ENCODE measurements around the gene DPH7.

Gene DPH7

GRCh38 chr9:137620581-137620980 is 41.9 kb upstream of the DPH7 start:
- no peak for TF ChIP-seq EZH2phosphoT487 (IDR thresholded peaks at IDR 0.05; ENCODE audit: low read depth)
- no peak for TF ChIP-seq CTCF (IDR thresholded peaks at IDR 0.05; ENCODE audit: low read depth, low read length)
- H3K4me2 ChIP-seq (ENCODE audit: low read length) = no peak overlapping the region
- no peak overlapping the region for H3K27ac ChIP-seq (ENCODE audit: low read length)
- no peak overlapping the region for H2AFZ ChIP-seq (ENCODE audit: low read depth, low read length)
- no peak overlapping the region for H3K9ac ChIP-seq (ENCODE audit: low read length)
- peaks cover 90% of the 10 kb centered on the region for H3K79me2 ChIP-seq (ENCODE audit: low read length)
- no peak overlapping the region for H3K4me3 ChIP-seq (ENCODE audit: low read length)
- H3K27me3 ChIP-seq (ENCODE audit: low read depth, low read length) = no peaks in the 10 kb centered on the region
- peaks cover 30% of the 10 kb centered on the region for H4K20me1 ChIP-seq (ENCODE audit: insufficient read depth, low read length)
- H3K4me1 ChIP-seq (ENCODE audit: low read length) = peaks cover 22% of the 10 kb centered on the region
- H3K9me3 ChIP-seq (ENCODE audit: insufficient read depth, low read length) = no peaks in the 10 kb centered on the region
- peaks cover 12% of the 10 kb centered on the region for H3K36me3 ChIP-seq (replicated peaks; ENCODE audit: low read depth, low read length)

- Histone ChIP-seq H3K79me2 (ENCODE audit: low read length) (peaks cover 84% of the 10 kb centered on the region), H3K36me3 (replicated peaks; ENCODE audit: low read depth, low read length) (peaks cover 17% of the 10 kb centered on the region)
Measured at GRCh38 chr9:137620048-137620405, 41.3 kb upstream of the DPH7 start.

GRCh38 chr9:137619240-137620047 is 40.7 kb upstream of the DPH7 start:
- Histone ChIP-seq H2AFZ (ENCODE audit: low read depth, low read length) (no peak overlapping the region; the same call in 1 of the 2 replicates), H3K9me3 (ENCODE audit: insufficient read depth, low read length) (no peaks in the 10 kb centered on the region), H3K4me1 (ENCODE audit: low read length) (peaks cover 22% of the 10 kb centered on the region), H3K4me3 (ENCODE audit: low read length) (peak overlapping the region; percentile 90), H3K9ac (ENCODE audit: low read length) (peak overlapping the region; percentile 87), H4K20me1 (ENCODE audit: insufficient read depth, low read length) (peaks cover 24% of the 10 kb centered on the region), H3K79me2 (ENCODE audit: low read length) (peaks cover 78% of the 10 kb centered on the region), H3K4me2 (ENCODE audit: low read length) (peak overlapping the region; percentile 86), H3K27ac (ENCODE audit: low read length) (peak overlapping the region; percentile 39), H3K27me3 (ENCODE audit: low read depth, low read length) (no peaks in the 10 kb centered on the region), H3K36me3 (replicated peaks; ENCODE audit: low read depth, low read length) (peaks cover 22% of the 10 kb centered on the region)
- no peak for TF ChIP-seq CTCF (IDR thresholded peaks at IDR 0.05; ENCODE audit: low read depth, low read length)
- no peak for TF ChIP-seq EZH2phosphoT487 (IDR thresholded peaks at IDR 0.05; ENCODE audit: low read depth)

More at GRCh38 chr9:137620048-137620405, 41.3 kb upstream of the DPH7 start:
- Histone ChIP-seq H4K20me1 (ENCODE audit: insufficient read depth, low read length) (peaks cover 26% of the 10 kb centered on the region), H3K27ac (ENCODE audit: low read length) (peak overlapping the region; percentile 39; the same call in 1 of the 2 replicates), H2AFZ (ENCODE audit: low read depth, low read length) (no peak overlapping the region), H3K4me1 (ENCODE audit: low read length) (peaks cover 22% of the 10 kb centered on the region), H3K4me2 (ENCODE audit: low read length) (peak overlapping the region; percentile 86), H3K4me3 (ENCODE audit: low read length) (peak overlapping the region; percentile 90), H3K27me3 (ENCODE audit: low read depth, low read length) (no peaks in the 10 kb centered on the region), H3K9me3 (ENCODE audit: insufficient read depth, low read length) (no peaks in the 10 kb centered on the region), H3K9ac (ENCODE audit: low read length) (peak overlapping the region; percentile 87)
- TF ChIP-seq CTCF (IDR thresholded peaks at IDR 0.05; ENCODE audit: low read depth, low read length) (no peak), EZH2phosphoT487 (IDR thresholded peaks at IDR 0.05; ENCODE audit: low read depth) (no peak)

GRCh38 chr9:137618105-137619067 is 39.7 kb upstream of the DPH7 start, which contains the start of gene EHMT1:
Gene EHMT1 (plus strand): TSS chr9:137619005. CDS start chr9:137619029, 24 bp downstream.
- TF ChIP-seq EZH2phosphoT487 (IDR thresholded peaks at IDR 0.05; ENCODE audit: low read depth) (no peak), CTCF (IDR thresholded peaks at IDR 0.05; ENCODE audit: low read depth, low read length) (no peak)
- Histone ChIP-seq H3K79me2 (ENCODE audit: low read length) (peaks cover 68% of the 10 kb centered on the region), H3K9ac (ENCODE audit: low read length) (peak within 1 kb of the TSS; percentile 99), H3K36me3 (replicated peaks; ENCODE audit: low read depth, low read length) (peaks cover 23% of the 10 kb centered on the region), H3K27ac (ENCODE audit: low read length) (peak within 1 kb of the TSS; percentile 85), H2AFZ (ENCODE audit: low read depth, low read length) (peak within 1 kb of the TSS; percentile 94), H3K4me1 (ENCODE audit: low read length) (peaks cover 22% of the 10 kb centered on the region), H3K9me3 (ENCODE audit: insufficient read depth, low read length) (no peaks in the 10 kb centered on the region), H4K20me1 (ENCODE audit: insufficient read depth, low read length) (peaks cover 20% of the 10 kb centered on the region), H3K4me3 (ENCODE audit: low read length) (peak within 1 kb of the TSS; percentile 100), H3K27me3 (ENCODE audit: low read depth, low read length) (no peaks in the 10 kb centered on the region), H3K4me2 (ENCODE audit: low read length) (peak within 1 kb of the TSS; percentile 100)
